ENCODE data around the gene HMGXB3.

GRCh38 chr5:150069672-150070627 is 69.4 kb downstream of the HMGXB3 start:
- no peak for TF ChIP-seq CTCF (IDR thresholded peaks at IDR 0.05)
- TF ChIP-seq POLR2A (IDR thresholded peaks at IDR 0.05): no peak

Data from heart left ventricle (tissue), 13 donors.